Endothelial cell (in vitro differentiated cells): ENCODE results near the gene KHDC4. TPM values are rescaled to one million over a fixed set of nuclear protein-coding genes. Genes with fewer than 3 reads are reported as not detected.

Source experiments
- DNase-seq: peaks from one replicate; pipeline ENCODE4 v3.0.0; 2021; ENCODE audit warnings: low spot score
- H3K27ac Mint-ChIP-seq: one replicate; pipeline ENCODE4 v1.8.0; 2021; ENCODE audit warnings: mixed read lengths, inconsistent platforms; ENCODE audit not compliant: unreplicated experiment
- H3K27me3 Mint-ChIP-seq: one replicate; pipeline ENCODE4 v1.8.0; 2021; ENCODE audit warnings: mild to moderate bottlenecking, moderate library complexity, mixed read lengths, inconsistent platforms; ENCODE audit not compliant: unreplicated experiment
- H3K36me3 Mint-ChIP-seq: one replicate; pipeline ENCODE4 v1.8.0; 2021; ENCODE audit warnings: mild to moderate bottlenecking, low read depth, mixed read lengths, inconsistent platforms; ENCODE audit not compliant: unreplicated experiment
- H3K4me1 Mint-ChIP-seq: one replicate; pipeline ENCODE4 v1.8.0; 2021; ENCODE audit warnings: mild to moderate bottlenecking, mixed read lengths, inconsistent platforms; ENCODE audit not compliant: unreplicated experiment
- H3K4me3 Mint-ChIP-seq: one replicate; pipeline ENCODE4 v1.8.0; 2021; ENCODE audit warnings: mild to moderate bottlenecking, mixed read lengths, inconsistent platforms; ENCODE audit not compliant: unreplicated experiment
- H3K9me3 Mint-ChIP-seq: one replicate; pipeline ENCODE4 v1.8.0; 2021; ENCODE audit warnings: mixed read lengths, inconsistent platforms; ENCODE audit not compliant: unreplicated experiment
- CTCF ChIP-seq: fragments of 200-600 bp; sonication (generic); IDR thresholded peaks from one replicate; pipeline ENCODE4 v1.5.0; 2021; ENCODE audit warnings: antibody characterized with exemption; ENCODE audit not compliant: unreplicated experiment
- long read RNA-seq: library from polyadenylated mRNA; unstranded; transcript quantifications from one replicate; pipeline ENCODE4 v2.0.0, GENCODE V29; 2020; ENCODE audit not compliant: unreplicated experiment
- total RNA-seq: library from RNA; stranded (reverse); fragmentation: NEBNext Ultra II Directional; extraction: Animal tissue kit (Norgen Biotek cat#: 25700); gene quantifications from one replicate; pipeline ENCODE4 v1.2.1, GENCODE V29; 2021; ENCODE audit not compliant: unreplicated experiment

KHDC4 gene
- total RNA-seq, result 42.6 TPM
- long read RNA-seq, partial matches to known transcripts, result 2 of 3 reads
- long read RNA-seq, other reads (novel, unspliced or antisense), result 1 of 3 reads

DNA sequence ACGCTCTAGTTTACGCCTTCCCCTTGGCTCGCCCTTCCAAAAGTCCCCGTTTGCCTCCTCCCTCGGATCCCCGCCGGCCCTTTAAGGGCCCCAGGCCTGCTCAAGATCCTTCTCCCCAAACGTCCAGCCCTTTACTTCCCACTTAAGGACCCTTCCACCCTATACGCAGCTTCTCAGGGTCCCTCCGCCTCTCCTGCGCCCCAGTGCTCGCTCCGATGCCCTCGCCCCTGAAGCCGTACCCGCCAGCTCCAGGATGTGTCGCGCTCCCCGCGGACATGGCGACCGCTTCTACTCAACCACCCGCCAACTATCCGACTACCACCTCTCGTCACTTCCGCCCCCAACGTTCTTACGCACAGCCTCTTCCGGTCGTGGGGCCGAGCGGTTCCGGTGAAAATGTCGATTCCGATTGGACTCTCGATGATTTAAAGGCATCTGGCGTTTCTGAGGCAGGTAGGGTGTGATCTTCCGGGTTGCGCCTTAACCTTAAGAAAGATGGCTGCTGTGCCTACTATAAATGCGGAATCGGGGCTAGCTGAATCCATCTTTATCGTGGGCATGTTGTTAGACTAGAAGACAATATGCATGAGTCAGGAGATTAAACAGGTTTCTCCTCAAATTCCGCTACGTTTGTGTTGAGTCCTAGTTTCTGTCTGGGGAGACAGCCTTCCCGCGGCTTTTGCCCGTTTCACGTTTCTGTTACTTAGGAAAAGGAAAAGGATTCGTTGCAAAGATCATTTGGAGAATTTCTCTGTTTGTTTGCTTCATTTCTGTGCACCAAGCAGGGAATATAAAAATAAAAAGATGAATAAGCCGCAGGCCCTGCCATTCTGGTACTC, at the start of gene KHDC4:
Gene KHDC4 (minus strand): TSS at position 317 of the 839 bp plus-strand sequence. CDS start 40 bp downstream, at position 277.
- TF ChIP-seq CTCF, result no peak
- peaks cover 15% of the 10 kb centered on the region for H3K36me3 Mint-ChIP-seq
- H3K9me3 Mint-ChIP-seq, result no peaks in the 10 kb centered on the region
- peak; percentile 88 for DNase-seq
- peak within 1 kb of the TSS; percentile 42 for H3K27ac Mint-ChIP-seq
- no peaks in the 10 kb centered on the region for H3K27me3 Mint-ChIP-seq
- no peak within 1 kb of the TSS for H3K4me3 Mint-ChIP-seq
- peaks cover 29% of the 10 kb centered on the region for H3K4me1 Mint-ChIP-seq

DNA sequence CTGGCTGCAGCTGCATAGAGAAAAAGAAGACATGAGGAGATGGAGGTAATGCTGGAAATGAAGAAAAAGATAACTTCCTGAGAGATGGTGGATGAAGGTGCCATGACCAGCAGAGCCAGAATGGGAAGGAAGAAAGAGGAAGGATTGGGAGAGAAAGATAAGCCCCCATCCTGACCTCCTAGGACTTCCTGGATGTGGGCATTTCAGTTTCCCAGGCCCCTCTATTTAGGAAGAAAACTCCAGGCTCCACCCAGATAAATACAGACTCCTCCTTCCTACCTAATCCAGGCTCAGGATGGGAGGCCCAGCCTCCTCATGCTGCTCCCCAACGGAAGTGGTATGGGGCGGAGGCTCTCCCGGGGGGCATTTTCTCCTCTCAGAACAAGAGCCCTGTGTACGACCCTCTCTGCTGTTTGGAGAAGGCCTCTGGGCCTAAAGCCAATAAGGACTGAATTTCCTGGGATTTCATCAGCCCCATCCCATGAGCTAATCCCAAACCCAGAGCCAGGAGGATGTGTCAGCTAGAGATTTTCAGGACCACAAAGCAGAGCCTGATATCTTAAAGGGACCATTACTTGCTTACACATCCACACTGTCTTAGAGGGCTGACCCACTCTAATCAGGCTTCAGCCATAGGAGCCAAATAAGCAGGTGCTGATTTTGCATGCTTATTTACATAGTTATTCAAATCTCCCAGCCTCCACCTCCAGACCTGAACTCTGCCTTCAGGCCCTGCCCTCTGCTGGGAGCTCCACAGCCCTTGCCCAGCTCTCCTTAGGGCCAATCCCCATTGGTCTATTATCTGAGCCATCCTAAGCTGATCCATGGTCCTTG, 49.2 kb upstream of the KHDC4 start:
- Mint-ChIP-seq H3K9me3 (no peaks in the 10 kb centered on the region), H3K36me3 (no peaks in the 10 kb centered on the region), H3K4me3 (no peak overlapping the region), H3K27ac (no peak overlapping the region), H3K27me3 (peaks cover 7% of the 10 kb centered on the region), H3K4me1 (peaks cover 54% of the 10 kb centered on the region)
- no peak for DNase-seq
- no peak for TF ChIP-seq CTCF

DNA sequence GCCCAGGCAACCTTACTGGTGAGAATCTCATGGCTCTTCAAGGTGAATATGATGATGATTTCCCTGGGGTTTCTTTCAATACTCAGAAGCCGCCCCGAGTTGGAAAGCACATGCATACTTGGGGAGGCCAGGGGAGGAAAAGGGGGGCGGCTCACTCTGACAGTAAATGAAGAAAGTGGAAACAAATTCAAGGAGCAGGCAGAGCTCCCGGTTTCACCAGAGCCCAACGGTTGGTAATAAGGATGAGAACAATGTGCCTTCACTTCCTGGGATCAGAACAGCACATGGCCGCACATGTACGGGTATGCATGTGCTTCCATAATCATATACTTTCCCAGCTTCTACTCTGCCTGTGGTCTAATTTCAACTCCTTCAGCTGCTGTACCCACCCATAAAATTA, 47.9 kb upstream of the KHDC4 start:
- H3K36me3 Mint-ChIP-seq, result peaks cover 4% of the 10 kb centered on the region
- no peak for TF ChIP-seq CTCF
- no peak overlapping the region for H3K4me3 Mint-ChIP-seq
- H3K27me3 Mint-ChIP-seq, result peaks cover 12% of the 10 kb centered on the region
- peaks cover 60% of the 10 kb centered on the region for H3K4me1 Mint-ChIP-seq
- H3K27ac Mint-ChIP-seq, result peak overlapping the region; percentile 86
- no peak for DNase-seq
- no peaks in the 10 kb centered on the region for H3K9me3 Mint-ChIP-seq

DNA sequence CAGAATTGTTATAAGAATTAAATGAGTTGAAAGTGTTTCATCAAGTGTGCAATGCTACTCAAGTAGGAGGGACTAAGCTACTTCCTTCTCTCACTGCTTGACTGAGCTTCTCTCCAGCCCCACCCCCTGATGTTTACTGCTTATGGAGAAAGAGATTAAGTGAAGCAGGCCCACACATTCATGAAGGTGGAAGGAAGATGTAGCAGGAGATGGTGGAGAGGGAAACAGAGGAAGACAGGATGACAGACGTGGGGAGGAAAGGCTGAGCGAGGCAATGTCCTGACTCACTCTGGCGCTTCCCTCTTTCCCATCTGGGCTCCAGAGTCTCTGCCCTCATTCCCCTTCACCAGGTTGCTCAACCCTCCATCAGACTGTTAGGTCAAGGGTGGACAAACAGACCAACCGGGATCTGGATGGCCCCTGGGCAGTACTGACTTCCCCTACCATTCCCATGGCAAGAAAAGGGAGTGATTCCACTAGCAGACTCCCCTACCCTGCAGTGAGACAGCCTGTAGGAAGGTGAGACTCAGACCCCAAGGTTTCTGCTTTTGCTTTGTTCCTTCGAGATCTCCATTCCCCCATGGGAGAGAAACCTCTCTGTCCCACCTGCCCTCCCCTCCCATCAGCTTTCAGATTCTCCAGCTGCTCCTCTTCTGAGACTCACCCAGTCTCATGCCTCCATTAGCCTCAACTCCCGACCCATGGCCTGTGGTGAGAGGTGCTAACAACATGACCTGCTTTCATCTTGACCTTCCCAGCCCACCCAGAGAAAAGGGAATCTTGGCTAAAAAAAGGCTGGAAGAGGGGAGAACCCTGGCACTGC, 47.3 kb upstream of the KHDC4 start:
- peaks cover 15% of the 10 kb centered on the region for H3K27me3 Mint-ChIP-seq
- peaks cover 66% of the 10 kb centered on the region for H3K4me1 Mint-ChIP-seq
- TF ChIP-seq CTCF, result no peak
- peaks cover 7% of the 10 kb centered on the region for H3K36me3 Mint-ChIP-seq
- no peak for DNase-seq
- H3K4me3 Mint-ChIP-seq, result peak overlapping the region; percentile 85
- no peaks in the 10 kb centered on the region for H3K9me3 Mint-ChIP-seq
- peak overlapping the region; percentile 86 for H3K27ac Mint-ChIP-seq
